Measurements from ENCODE around the gene INPP1. TPM values are rescaled to one million over a fixed set of nuclear protein-coding genes. Genes with fewer than 3 reads are reported as not detected.

The INPP1 gene
- total RNA-seq, 1 experiment from 2014 or later, result 4.3 TPM

- H2BK15ac ChIP-seq (ENCODE audit: low read depth, low read length), result no peak overlapping the region
- no peak overlapping the region for H4K8ac ChIP-seq (replicated peaks; ENCODE audit: insufficient read length, low read depth, low read length)
- no CpG with 5 or more reads among the region's 1 CpG for WGBS (ENCODE audit: extremely low coverage, insufficient read length, low lambda C conversion rate)
- no peak overlapping the region for H2BK20ac ChIP-seq (ENCODE audit: low read depth, low read length, poor library complexity, severe bottlenecking)
- H3K56ac ChIP-seq (ENCODE audit: insufficient read length, low read depth, low read length), result no peak overlapping the region
- TF ChIP-seq, protein P1, sequence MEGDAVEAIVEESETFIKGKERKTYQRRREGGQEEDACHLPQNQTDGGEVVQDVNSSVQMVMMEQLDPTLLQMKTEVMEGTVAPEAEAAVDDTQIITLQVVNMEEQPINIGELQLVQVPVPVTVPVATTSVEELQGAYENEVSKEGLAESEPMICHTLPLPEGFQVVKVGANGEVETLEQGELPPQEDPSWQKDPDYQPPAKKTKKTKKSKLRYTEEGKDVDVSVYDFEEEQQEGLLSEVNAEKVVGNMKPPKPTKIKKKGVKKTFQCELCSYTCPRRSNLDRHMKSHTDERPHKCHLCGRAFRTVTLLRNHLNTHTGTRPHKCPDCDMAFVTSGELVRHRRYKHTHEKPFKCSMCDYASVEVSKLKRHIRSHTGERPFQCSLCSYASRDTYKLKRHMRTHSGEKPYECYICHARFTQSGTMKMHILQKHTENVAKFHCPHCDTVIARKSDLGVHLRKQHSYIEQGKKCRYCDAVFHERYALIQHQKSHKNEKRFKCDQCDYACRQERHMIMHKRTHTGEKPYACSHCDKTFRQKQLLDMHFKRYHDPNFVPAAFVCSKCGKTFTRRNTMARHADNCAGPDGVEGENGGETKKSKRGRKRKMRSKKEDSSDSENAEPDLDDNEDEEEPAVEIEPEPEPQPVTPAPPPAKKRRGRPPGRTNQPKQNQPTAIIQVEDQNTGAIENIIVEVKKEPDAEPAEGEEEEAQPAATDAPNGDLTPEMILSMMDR (conservative IDR thresholded peaks at IDR 0.05), result no peak
- H2AK5ac ChIP-seq (ENCODE audit: insufficient read length, low read length), result no peak overlapping the region
- no peak for DNase-seq
- H3K27ac ChIP-seq (ENCODE audit: insufficient read length, low read depth, low read length), result no peak overlapping the region
- H2BK12ac ChIP-seq (ENCODE audit: insufficient read length, low read depth, low read length), result no peak overlapping the region
- H3K14ac ChIP-seq (ENCODE audit: insufficient read depth, low read length), result no peak overlapping the region
- H3K9me3 ChIP-seq (ENCODE audit: control insufficient read depth, low read depth, low read length), result no peaks in the 10 kb centered on the region
- H3K27ac Mint-ChIP-seq, result no peak overlapping the region
- H3K36me3 Mint-ChIP-seq (ENCODE audit: insufficient read depth in 1 of 3, low read depth in 3 of 3), result no peaks in the 10 kb centered on the region
- H2BK120ac ChIP-seq (ENCODE audit: low read depth, low read length, poor library complexity, severe bottlenecking), result no peak overlapping the region
- no peaks in the 10 kb centered on the region for H3K4me1 ChIP-seq (ENCODE audit: insufficient read depth, low read length)
- H3K27me3 Mint-ChIP-seq (ENCODE audit: low read depth), result no peaks in the 10 kb centered on the region
- no peak overlapping the region for H3K18ac ChIP-seq (ENCODE audit: insufficient read length, low read depth, low read length)
- H3K4me3 Mint-ChIP-seq, result no peak overlapping the region
- no peak overlapping the region for H4K91ac ChIP-seq (ENCODE audit: insufficient read length, low read depth, low read length)
- H3K4ac ChIP-seq (ENCODE audit: low read depth, low read length), result no peak overlapping the region
- H3K4me1 Mint-ChIP-seq, result no peaks in the 10 kb centered on the region; a peak in 1 of 4 replicates
- H3K23ac ChIP-seq (ENCODE audit: insufficient read length, low read depth, low read length), result no peak overlapping the region
- no peaks in the 10 kb centered on the region for H3K27me3 ChIP-seq (ENCODE audit: insufficient read depth, low read length)
- no peak overlapping the region for H3K4me2 ChIP-seq (ENCODE audit: insufficient read depth, insufficient read length, low read length)
- H3K79me2 ChIP-seq (ENCODE audit: insufficient read depth, low read length), result no peaks in the 10 kb centered on the region
- H4K20me1 ChIP-seq (ENCODE audit: control insufficient read depth, insufficient read depth, insufficient read length), result no peaks in the 10 kb centered on the region
- H3T11ph ChIP-seq (ENCODE audit: low read length), result no peak overlapping the region
- H3K23me2 ChIP-seq (ENCODE audit: insufficient read length, low read depth, low read length, poor library complexity, severe bottlenecking), result no peaks in the 10 kb centered on the region
- H2AFZ ChIP-seq (ENCODE audit: low read length), result no peak overlapping the region
- no peak overlapping the region for H3K9ac ChIP-seq (ENCODE audit: extremely low read depth, insufficient read length, low read length)
- H4K5ac ChIP-seq (ENCODE audit: insufficient read length, low read depth, low read length), result no peak overlapping the region
- no peaks in the 10 kb centered on the region for H3K9me3 Mint-ChIP-seq
- H2BK5ac ChIP-seq (ENCODE audit: insufficient read length, low read length), result no peak overlapping the region
- H3K79me1 ChIP-seq (ENCODE audit: insufficient read depth, low read depth, low read length, poor library complexity, severe bottlenecking), result no peaks in the 10 kb centered on the region
These were observed 77.4 kb downstream of the INPP1 start for GRCh38 chr2:190420801-190421200.

Other genes starting within 250 kb of the INPP1 start
- gene HIBCH, start 23.8 kb upstream of the INPP1 start, total RNA-seq (2021), result 25.5 and 28.0 TPM in 2 replicates
- gene MFSD6, start 64.8 kb downstream of the INPP1 start, total RNA-seq (2021), result 2.9 and 4.0 TPM in 2 replicates
- 5.3 and 6.6 TPM in 2 replicates for gene NEMP2, start 191.1 kb downstream of the INPP1 start, total RNA-seq (2021)

All from H9 (cell line).